Hepatocyte (in vitro differentiated cells): ENCODE results near the gene C1orf115. TPM values are rescaled to one million over a fixed set of nuclear protein-coding genes. Genes with fewer than 3 reads are reported as not detected.

Experiments
- DNase-seq: peaks from one replicate; pipeline ENCODE4 v3.0.0-alpha.2; 2016; ENCODE audit warnings: low spot score
- H2AFZ ChIP-seq: fragments of 200-600 bp; sonication (generic); 2 replicates; pipeline ENCODE4 v1.6.0; 2016; ENCODE audit warnings: antibody characterized with exemption, mild to moderate bottlenecking
- H3K27ac ChIP-seq: fragments of 200-600 bp; sonication (generic); 2 replicates; pipeline ENCODE4 v1.5.1; 2016; ENCODE audit warnings: mild to moderate bottlenecking
- H3K27me3 ChIP-seq: fragments of 200-600 bp; sonication (generic); 2 replicates; pipeline ENCODE4 v1.6.1; 2016
- H3K36me3 ChIP-seq: fragments of 200-600 bp; sonication (generic); replicated peaks from 2 replicates; pipeline ENCODE4 v1.5.1; 2016; ENCODE audit warnings: low read depth; ENCODE audit not compliant: insufficient read depth
- H3K4me1 ChIP-seq: fragments of 200-600 bp; sonication (generic); 2 replicates; pipeline ENCODE4 v1.5.1; 2016; ENCODE audit warnings: mild to moderate bottlenecking, moderate library complexity; ENCODE audit not compliant: insufficient read depth
- H3K4me2 ChIP-seq: fragments of 200-600 bp; sonication (generic); 2 replicates; pipeline ENCODE4 v1.6.0; 2016
- H3K4me3 ChIP-seq: fragments of 200-600 bp; sonication (generic); 2 replicates; pipeline ENCODE4 v1.5.1; 2016; ENCODE audit warnings: mild to moderate bottlenecking
- H3K79me2 ChIP-seq: fragments of 200-600 bp; sonication (generic); 2 replicates; pipeline ENCODE4 v1.6.0; 2017; ENCODE audit warnings: mild to moderate bottlenecking
- H3K9me2 ChIP-seq: fragments of 200-600 bp; sonication (generic); replicated peaks from 2 replicates; pipeline ENCODE4 v1.6.0; 2017; ENCODE audit warnings: mild to moderate bottlenecking; ENCODE audit not compliant: insufficient read depth
- H3K9me3 ChIP-seq: fragments of 200-600 bp; sonication (generic); 2 replicates; pipeline ENCODE4 v1.5.1; 2016; ENCODE audit warnings: low read depth, mild to moderate bottlenecking
- H4K20me1 ChIP-seq: fragments of 200-600 bp; sonication (generic); 2 replicates; pipeline ENCODE4 v1.6.0; 2016; ENCODE audit warnings: mild to moderate bottlenecking; ENCODE audit not compliant: insufficient read depth, poor library complexity, severe bottlenecking
- EZH2 ChIP-seq: fragments of 200-600 bp; sonication (generic); IDR thresholded peaks from 2 replicates; pipeline ENCODE4 v1.6.1; 2016; ENCODE audit warnings: antibody characterized with exemption, mild to moderate bottlenecking, borderline replicate concordance
- EZH2phosphoT487 ChIP-seq: fragments of 200-600 bp; sonication (generic); IDR thresholded peaks from one replicate; pipeline ENCODE4 v1.6.1; 2018; ENCODE audit warnings: antibody characterized with exemption, mild to moderate bottlenecking, low read depth, moderate library complexity; ENCODE audit not compliant: unreplicated experiment, severe bottlenecking
- WGBS: methylation state at CpG from one replicate; pipeline ENCODE4 v1.1.6; 2016; ENCODE audit warnings: low lambda C conversion rate; ENCODE audit errors: missing lambda C conversion rate; 5-methylcytosine and 5-hydroxymethylcytosine counted together
- polyA plus RNA-seq: library from polyadenylated mRNA; unstranded; fragments of >200 nt; fragmentation: Nextera tagmentation; extraction: Ambion mirVana; gene quantifications from 2 replicates; pipeline ENCODE4 v1.2.1, GENCODE V29; 2016
- total RNA-seq: library from RNA; depleted of rRNA; stranded (reverse); fragments of >200 nt; gene quantifications from 2 replicates; pipeline ENCODE4 v1.2.3, GENCODE V29; 2014
- TF ChIP-seq, protein P1 (sequence below): fragments of 200-600 bp; sonication (generic); IDR thresholded peaks from 2 replicates; pipeline ENCODE4 v1.5.1; 2016; ENCODE audit warnings: antibody characterized with exemption, mild to moderate bottlenecking; ENCODE audit not compliant: poor library complexity

C1orf115 gene
- total and polyA plus RNA-seq, 2 experiments from 2014 or later: 42.3 to 49.2 TPM

GRCh38 chr1:220706480-220706879, 16.3 kb downstream of the C1orf115 start:
- H2AFZ ChIP-seq: no peak overlapping the region
- 80% methylated on average over 9 of the region's 9 CpGs for WGBS
- no peak for TF ChIP-seq EZH2
- TF ChIP-seq EZH2phosphoT487: no peak
- TF ChIP-seq, protein P1, sequence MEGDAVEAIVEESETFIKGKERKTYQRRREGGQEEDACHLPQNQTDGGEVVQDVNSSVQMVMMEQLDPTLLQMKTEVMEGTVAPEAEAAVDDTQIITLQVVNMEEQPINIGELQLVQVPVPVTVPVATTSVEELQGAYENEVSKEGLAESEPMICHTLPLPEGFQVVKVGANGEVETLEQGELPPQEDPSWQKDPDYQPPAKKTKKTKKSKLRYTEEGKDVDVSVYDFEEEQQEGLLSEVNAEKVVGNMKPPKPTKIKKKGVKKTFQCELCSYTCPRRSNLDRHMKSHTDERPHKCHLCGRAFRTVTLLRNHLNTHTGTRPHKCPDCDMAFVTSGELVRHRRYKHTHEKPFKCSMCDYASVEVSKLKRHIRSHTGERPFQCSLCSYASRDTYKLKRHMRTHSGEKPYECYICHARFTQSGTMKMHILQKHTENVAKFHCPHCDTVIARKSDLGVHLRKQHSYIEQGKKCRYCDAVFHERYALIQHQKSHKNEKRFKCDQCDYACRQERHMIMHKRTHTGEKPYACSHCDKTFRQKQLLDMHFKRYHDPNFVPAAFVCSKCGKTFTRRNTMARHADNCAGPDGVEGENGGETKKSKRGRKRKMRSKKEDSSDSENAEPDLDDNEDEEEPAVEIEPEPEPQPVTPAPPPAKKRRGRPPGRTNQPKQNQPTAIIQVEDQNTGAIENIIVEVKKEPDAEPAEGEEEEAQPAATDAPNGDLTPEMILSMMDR: no peak
- H3K4me3 ChIP-seq: no peak overlapping the region
- no peaks in the 10 kb centered on the region for H4K20me1 ChIP-seq
- no peaks in the 10 kb centered on the region for H3K36me3 ChIP-seq
- H3K9me2 ChIP-seq: no peaks in the 10 kb centered on the region
- H3K79me2 ChIP-seq: no peaks in the 10 kb centered on the region
- H3K4me1 ChIP-seq: no peaks in the 10 kb centered on the region
- H3K27ac ChIP-seq: no peak overlapping the region
- H3K27me3 ChIP-seq: no peaks in the 10 kb centered on the region
- no peak for DNase-seq
- no peak overlapping the region for H3K4me2 ChIP-seq
- H3K9me3 ChIP-seq: no peaks in the 10 kb centered on the region

DNA sequence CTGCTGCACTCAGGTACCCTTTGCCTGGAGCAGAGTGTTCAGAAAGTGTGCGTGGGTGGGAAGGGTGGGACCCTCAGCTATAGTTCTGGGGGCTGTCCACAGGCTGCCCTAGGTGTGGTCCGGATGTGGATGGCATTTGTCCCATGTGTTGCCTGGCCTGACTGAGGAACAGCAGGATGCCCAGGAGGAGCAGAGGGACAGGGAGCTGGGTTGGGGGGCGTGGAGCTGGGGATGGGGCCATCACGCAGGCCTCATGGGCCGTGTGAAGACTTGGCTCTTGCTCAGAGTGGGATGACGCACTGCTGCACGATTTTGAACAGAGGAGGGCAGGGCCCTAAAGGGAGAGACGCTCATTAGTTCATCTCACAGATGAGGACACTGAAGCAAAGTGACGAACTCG, 17.0 kb downstream of the C1orf115 start:
- H3K4me1 ChIP-seq: no peaks in the 10 kb centered on the region
- TF ChIP-seq EZH2 (no peak), EZH2phosphoT487 (no peak)
- TF ChIP-seq, protein P1: no peak
- H3K27ac ChIP-seq: no peak overlapping the region
- no peak overlapping the region for H3K4me2 ChIP-seq
- H3K36me3 ChIP-seq: no peaks in the 10 kb centered on the region
- H3K9me3 ChIP-seq: no peaks in the 10 kb centered on the region
- H2AFZ ChIP-seq: no peak overlapping the region
- H3K79me2 ChIP-seq: no peaks in the 10 kb centered on the region
- H3K4me3 ChIP-seq: no peak overlapping the region
- no peaks in the 10 kb centered on the region for H4K20me1 ChIP-seq
- H3K9me2 ChIP-seq: no peaks in the 10 kb centered on the region
- no peaks in the 10 kb centered on the region for H3K27me3 ChIP-seq
- DNase-seq: no peak
- whole genome bisulfite sequencing: 91% methylated on average over 7 of the region's 10 CpGs

GRCh38 chr1:220708244-220708643, 18.1 kb downstream of the C1orf115 start:
- no peaks in the 10 kb centered on the region for H3K9me3 ChIP-seq
- no peaks in the 10 kb centered on the region for H3K9me2 ChIP-seq
- no peak overlapping the region for H3K27ac ChIP-seq
- no peaks in the 10 kb centered on the region for H3K36me3 ChIP-seq
- TF ChIP-seq EZH2: no peak
- TF ChIP-seq EZH2phosphoT487: no peak
- TF ChIP-seq, protein P1: no peak
- no peaks in the 10 kb centered on the region for H3K79me2 ChIP-seq
- H3K4me2 ChIP-seq: no peak overlapping the region
- no peak for DNase-seq
- WGBS: 86% methylated on average over 4 of the region's 4 CpGs
- H4K20me1 ChIP-seq: no peaks in the 10 kb centered on the region
- no peak overlapping the region for H2AFZ ChIP-seq
- no peaks in the 10 kb centered on the region for H3K4me1 ChIP-seq
- H3K27me3 ChIP-seq: no peaks in the 10 kb centered on the region
- H3K4me3 ChIP-seq: no peak overlapping the region
